Ectodermal cell (in vitro differentiated cells): ENCODE results near the gene HELZ2.

Experiments
- H3K27ac ChIP-seq: 2 replicates; pipeline ENCODE4 v1.7.0; 2013; ENCODE audit warnings: mild to moderate bottlenecking, low read depth, low read length; ENCODE audit not compliant: insufficient read depth, poor library complexity, severe bottlenecking
- H3K27me3 ChIP-seq: 2 replicates; pipeline ENCODE4 v1.7.0; 2013; ENCODE audit warnings: mild to moderate bottlenecking, low read length; ENCODE audit not compliant: insufficient read depth, control insufficient read depth, poor library complexity, severe bottlenecking
- H3K36me3 ChIP-seq: one replicate; pipeline ENCODE4 v1.7.0; 2013; ENCODE audit warnings: low read length; ENCODE audit not compliant: control insufficient read depth, insufficient read depth
- H3K4me1 ChIP-seq: one replicate; pipeline ENCODE4 v1.7.0; 2013; ENCODE audit warnings: low read length; ENCODE audit not compliant: control insufficient read depth, insufficient read depth
- H3K4me3 ChIP-seq: 2 replicates; pipeline ENCODE4 v1.7.0; 2013; ENCODE audit warnings: low read depth, low read length, control low read depth; ENCODE audit not compliant: insufficient read depth
- H3K9me3 ChIP-seq: 2 replicates; pipeline ENCODE4 v1.7.0; 2013; ENCODE audit warnings: mild to moderate bottlenecking, low read length, moderate library complexity; ENCODE audit not compliant: control insufficient read depth
- WGBS, 2 experiments: methylation state at CpG; one replicate each; pipeline ENCODE4 v1.1.7; 2013; ENCODE audit warnings: missing lambda C conversion rate in 2 of 2; 5-methylcytosine and 5-hydroxymethylcytosine counted together

Gene HELZ2

GRCh38 chr20:63542696-63543095, 31.3 kb downstream of the HELZ2 start:
- Histone ChIP-seq H3K27me3 (no peaks in the 10 kb centered on the region), H3K27ac (no peak overlapping the region), H3K9me3 (no peaks in the 10 kb centered on the region), H3K4me1 (no peaks in the 10 kb centered on the region), H3K36me3 (no peaks in the 10 kb centered on the region), H3K4me3 (no peak overlapping the region)
- 93 to 94% methylated on average over 10 of the region's 10 CpGs for WGBS, 2 experiments

GRCh38 chr20:63542031-63542559, 31.9 kb downstream of the HELZ2 start:
- no peaks in the 10 kb centered on the region for H3K27me3 ChIP-seq
- H3K4me1 ChIP-seq: no peaks in the 10 kb centered on the region
- H3K4me3 ChIP-seq: no peak overlapping the region
- no peaks in the 10 kb centered on the region for H3K9me3 ChIP-seq
- WGBS, 2 experiments: 94 to 95% methylated on average over 36 of the region's 36 CpGs
- no peak overlapping the region for H3K27ac ChIP-seq
- no peaks in the 10 kb centered on the region for H3K36me3 ChIP-seq

- H3K4me3 ChIP-seq: no peak overlapping the region
- no peaks in the 10 kb centered on the region for H3K36me3 ChIP-seq
- H3K27me3 ChIP-seq: no peaks in the 10 kb centered on the region
- H3K4me1 ChIP-seq: no peaks in the 10 kb centered on the region
- no peak overlapping the region for H3K27ac ChIP-seq
- 93 to 94% methylated on average over 28 of the region's 28 CpGs for WGBS, 2 experiments
- H3K9me3 ChIP-seq: no peaks in the 10 kb centered on the region
Measured at GRCh38 chr20:63541371-63541770, 32.7 kb downstream of the HELZ2 start.

GRCh38 chr20:63540417-63541186, 33.4 kb downstream of the HELZ2 start:
- H3K36me3 ChIP-seq: no peaks in the 10 kb centered on the region
- H3K27ac ChIP-seq: no peak overlapping the region
- H3K9me3 ChIP-seq: no peaks in the 10 kb centered on the region
- no peaks in the 10 kb centered on the region for H3K27me3 ChIP-seq
- H3K4me3 ChIP-seq: no peak overlapping the region
- no peaks in the 10 kb centered on the region for H3K4me1 ChIP-seq
- 92% methylated on average over 49 of the region's 49 CpGs for WGBS, 2 experiments

GRCh38 chr20:63539441-63540370, 34.3 kb downstream of the HELZ2 start:
- Histone ChIP-seq H3K36me3 (no peaks in the 10 kb centered on the region), H3K4me1 (no peaks in the 10 kb centered on the region), H3K27me3 (no peaks in the 10 kb centered on the region), H3K4me3 (no peak overlapping the region), H3K27ac (no peak overlapping the region), H3K9me3 (no peaks in the 10 kb centered on the region)
- 93% methylated on average over 29 of the region's 29 CpGs for WGBS, 2 experiments

- Histone ChIP-seq H3K4me1 (no peaks in the 10 kb centered on the region), H3K4me3 (no peak overlapping the region), H3K27me3 (no peaks in the 10 kb centered on the region), H3K27ac (no peak overlapping the region), H3K36me3 (no peaks in the 10 kb centered on the region), H3K9me3 (no peaks in the 10 kb centered on the region)
- 89 to 90% methylated on average over 12 of the region's 12 CpGs for WGBS, 2 experiments
Measured at GRCh38 chr20:63539092-63539430, 35.0 kb downstream of the HELZ2 start.

- no peaks in the 10 kb centered on the region for H3K27me3 ChIP-seq
- H3K36me3 ChIP-seq: no peaks in the 10 kb centered on the region
- peak overlapping the region; percentile 12 for H3K4me3 ChIP-seq
- no peaks in the 10 kb centered on the region for H3K4me1 ChIP-seq
- no peak overlapping the region for H3K27ac ChIP-seq
- 61 to 65% methylated on average over 23 to 27 of the region's 27 CpGs for WGBS, 2 experiments
- H3K9me3 ChIP-seq: no peaks in the 10 kb centered on the region
Measured at GRCh38 chr20:63538204-63539091, 35.6 kb downstream of the HELZ2 start.

- Histone ChIP-seq H3K27me3 (no peaks in the 10 kb centered on the region), H3K4me1 (no peaks in the 10 kb centered on the region), H3K36me3 (no peaks in the 10 kb centered on the region), H3K9me3 (no peaks in the 10 kb centered on the region), H3K27ac (no peak overlapping the region), H3K4me3 (peak overlapping the region; percentile 12)
- WGBS, 2 experiments: 28 to 29% methylated on average over 34 of the region's 34 CpGs
Measured at GRCh38 chr20:63537525-63538203, 36.4 kb downstream of the HELZ2 start.

- Histone ChIP-seq H3K4me1 (no peaks in the 10 kb centered on the region), H3K27ac (no peak within 1 kb of the TSS), H3K9me3 (no peaks in the 10 kb centered on the region), H3K27me3 (no peaks in the 10 kb centered on the region), H3K36me3 (no peaks in the 10 kb centered on the region), H3K4me3 (peak within 1 kb of the TSS; percentile 12)
- WGBS, 2 experiments: 92 to 94% methylated on average over 29 of the region's 29 CpGs
Measured at GRCh38 chr20:63536997-63537524, 37.0 kb downstream of the HELZ2 start, which contains the start of gene PTK6. TSS of gene PTK6 (minus strand) at chr20:63537376. CDS start at chr20:63537314, 62 bp downstream.
